Left ventricle myocardium inferior (tissue), 1 donor: ENCODE results near the gene DLG2. TPM values are rescaled to one million over a fixed set of nuclear protein-coding genes. Genes with fewer than 3 reads are reported as not detected.

Source experiments
- DNase-seq: peaks from one replicate; pipeline ENCODE4 v3.0.0-alpha.2; 2020
- H3K27ac ChIP-seq: fragments of 200-600 bp; replicated peaks from 2 replicates; pipeline ENCODE4 v1.8.0; 2021
- H3K27me3 ChIP-seq: fragments of 200-600 bp; 2 replicates; pipeline ENCODE4 v1.8.0; 2021; ENCODE audit warnings: low read depth
- H3K36me3 ChIP-seq: fragments of 200-600 bp; 2 replicates; pipeline ENCODE4 v1.8.0; 2021
- H3K4me1 ChIP-seq: fragments of 200-600 bp; 2 replicates; pipeline ENCODE4 v1.8.0; 2021
- H3K4me3 ChIP-seq: fragments of 200-600 bp; 2 replicates; pipeline ENCODE4 v1.8.0; 2021; ENCODE audit warnings: mild to moderate bottlenecking, moderate library complexity
- H3K9me3 ChIP-seq: fragments of 200-600 bp; replicated peaks from 2 replicates; pipeline ENCODE4 v1.8.0; 2021
- CTCF ChIP-seq: fragments of 200-600 bp; IDR thresholded peaks from 2 replicates; pipeline ENCODE4 v1.8.0; 2021; ENCODE audit warnings: antibody characterized with exemption, mild to moderate bottlenecking, borderline replicate concordance
- intact Hi-C: fragments of 100-400 bp; cut with micrococcal nuclease; formaldehyde crosslinking; loops from one replicate; pipeline ENCODE4 v1.11.0; 2022
- total RNA-seq: library from RNA; stranded (reverse); fragmentation: NEBNext Ultra II Directional; extraction: Animal tissue kit (Norgen Biotek cat#: 25700); gene quantifications from one replicate; pipeline ENCODE4 v1.2.1, GENCODE V29; 2021
- donor health status: DM: no; HTN: yes; CAD: no; lungs with severe emphysema.

Gene DLG2
- total RNA-seq, 1 donor from 2014 or later, result 6.5 TPM

- no peak for TF ChIP-seq CTCF
- Histone ChIP-seq H3K27me3 (no peaks in the 10 kb centered on the region), H3K9me3 (no peaks in the 10 kb centered on the region), H3K4me3 (no peak overlapping the region), H3K36me3 (no peaks in the 10 kb centered on the region), H3K27ac (no peak overlapping the region), H3K4me1 (peaks cover 3% of the 10 kb centered on the region)
- intact Hi-C loops, result no loop called here
- DNase-seq, result no peak
Measured at GRCh38 chr11:84628871-84629620, 998.1 kb downstream of the DLG2 start.

- intact Hi-C loops, result no loop called here
- H3K4me3 ChIP-seq, result no peak overlapping the region
- TF ChIP-seq CTCF, result no peak
- H3K27ac ChIP-seq, result no peak overlapping the region
- no peaks in the 10 kb centered on the region for H3K4me1 ChIP-seq
- no peaks in the 10 kb centered on the region for H3K36me3 ChIP-seq
- no peak for DNase-seq
- H3K27me3 ChIP-seq, result no peaks in the 10 kb centered on the region
- no peaks in the 10 kb centered on the region for H3K9me3 ChIP-seq
Measured at GRCh38 chr11:84626256-84626655, 1000.9 kb downstream of the DLG2 start.

GRCh38 chr11:84612645-84613044, 1014.5 kb downstream of the DLG2 start:
- no peak for TF ChIP-seq CTCF
- no peak overlapping the region for H3K4me3 ChIP-seq
- intact Hi-C loops, result no loop called here
- no peaks in the 10 kb centered on the region for H3K9me3 ChIP-seq
- no peak for DNase-seq
- H3K27me3 ChIP-seq, result no peaks in the 10 kb centered on the region
- peaks cover 19% of the 10 kb centered on the region for H3K4me1 ChIP-seq
- no peaks in the 10 kb centered on the region for H3K36me3 ChIP-seq
- H3K27ac ChIP-seq, result no peak overlapping the region

- H3K4me3 ChIP-seq, result no peak overlapping the region
- H3K27ac ChIP-seq, result peak overlapping the region; percentile 73
- DNase-seq, result no peak
- peaks cover 23% of the 10 kb centered on the region for H3K4me1 ChIP-seq
- H3K27me3 ChIP-seq, result no peaks in the 10 kb centered on the region
- TF ChIP-seq CTCF, result no peak
- intact Hi-C loops, result no loop called here
- no peaks in the 10 kb centered on the region for H3K36me3 ChIP-seq
- no peaks in the 10 kb centered on the region for H3K9me3 ChIP-seq
Measured at GRCh38 chr11:84608837-84609196, 1018.3 kb downstream of the DLG2 start.

DNA sequence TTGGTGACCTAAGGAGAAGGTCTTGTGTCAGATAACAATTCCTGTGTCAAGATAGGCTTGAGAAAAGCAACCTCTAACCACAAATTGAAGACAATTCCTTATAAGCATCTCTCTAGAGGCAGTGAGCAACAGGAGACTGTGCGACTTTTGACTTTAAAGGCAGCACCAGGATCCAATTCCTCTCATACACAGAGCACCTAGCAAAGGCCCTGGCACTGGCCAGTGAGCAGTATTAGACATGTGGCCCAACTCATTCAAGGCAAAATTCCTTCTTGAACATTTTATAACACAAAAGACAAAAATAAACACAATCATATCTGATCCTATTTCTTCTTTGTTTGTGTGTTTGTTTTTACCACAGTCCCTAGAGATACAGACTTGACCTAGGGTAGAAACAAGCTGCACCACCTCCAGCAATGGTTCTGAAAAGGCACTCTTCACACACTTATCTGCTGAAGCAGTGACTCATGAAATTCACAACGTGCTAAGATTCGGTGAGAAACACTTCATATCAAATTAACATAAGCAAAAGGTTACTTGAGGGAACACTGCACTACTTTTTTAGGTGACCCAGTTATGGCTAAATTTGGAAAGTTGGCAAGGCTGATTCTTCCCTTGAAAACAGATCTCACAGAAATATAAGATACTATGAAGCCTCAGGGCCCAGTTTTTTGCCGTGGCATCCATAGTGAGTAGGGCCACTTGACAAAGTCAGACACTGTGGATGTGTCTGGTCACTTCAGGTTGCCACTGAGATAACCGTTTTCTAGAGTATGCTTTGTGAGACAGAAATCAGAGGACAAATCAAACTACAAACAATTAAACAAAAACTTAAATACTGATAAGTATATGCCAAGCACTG, 1018.9 kb downstream of the DLG2 start:
- H3K4me1 ChIP-seq, result peaks cover 23% of the 10 kb centered on the region
- H3K9me3 ChIP-seq, result no peaks in the 10 kb centered on the region
- no peak for TF ChIP-seq CTCF
- intact Hi-C loops, result no loop called here
- peak overlapping the region; percentile 73 for H3K27ac ChIP-seq
- DNase-seq, result no peak
- H3K36me3 ChIP-seq, result no peaks in the 10 kb centered on the region
- H3K4me3 ChIP-seq, result no peak overlapping the region
- H3K27me3 ChIP-seq, result no peaks in the 10 kb centered on the region
